ENCODE results near the gene PRMT3.

DNA sequence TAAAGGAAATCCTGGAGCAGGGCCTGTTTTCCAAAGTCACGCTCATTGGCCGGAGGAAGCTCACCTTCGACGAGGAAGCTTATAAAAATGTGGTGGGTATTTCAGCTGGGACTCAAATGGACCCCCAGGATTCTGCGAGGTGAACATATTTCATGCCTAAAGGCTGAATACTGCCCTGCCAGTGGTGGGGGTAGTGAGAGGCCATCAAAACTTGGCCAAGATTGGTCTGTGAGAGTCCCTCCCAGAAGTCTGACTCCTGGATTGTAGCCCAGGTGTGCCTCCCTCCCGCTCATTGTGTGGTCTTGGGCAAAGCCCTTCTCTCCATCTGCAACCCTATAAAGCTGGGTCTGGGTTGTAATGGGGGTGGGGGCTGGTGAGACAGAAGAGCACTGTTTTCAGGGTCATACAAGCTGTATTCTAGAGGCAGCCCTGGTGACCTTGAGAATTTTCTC lies 23.1 kb upstream of the PRMT3 start:
- no peak for TF ChIP-seq EZH2 (IDR thresholded peaks at IDR 0.05)
- TF ChIP-seq, protein P1, sequence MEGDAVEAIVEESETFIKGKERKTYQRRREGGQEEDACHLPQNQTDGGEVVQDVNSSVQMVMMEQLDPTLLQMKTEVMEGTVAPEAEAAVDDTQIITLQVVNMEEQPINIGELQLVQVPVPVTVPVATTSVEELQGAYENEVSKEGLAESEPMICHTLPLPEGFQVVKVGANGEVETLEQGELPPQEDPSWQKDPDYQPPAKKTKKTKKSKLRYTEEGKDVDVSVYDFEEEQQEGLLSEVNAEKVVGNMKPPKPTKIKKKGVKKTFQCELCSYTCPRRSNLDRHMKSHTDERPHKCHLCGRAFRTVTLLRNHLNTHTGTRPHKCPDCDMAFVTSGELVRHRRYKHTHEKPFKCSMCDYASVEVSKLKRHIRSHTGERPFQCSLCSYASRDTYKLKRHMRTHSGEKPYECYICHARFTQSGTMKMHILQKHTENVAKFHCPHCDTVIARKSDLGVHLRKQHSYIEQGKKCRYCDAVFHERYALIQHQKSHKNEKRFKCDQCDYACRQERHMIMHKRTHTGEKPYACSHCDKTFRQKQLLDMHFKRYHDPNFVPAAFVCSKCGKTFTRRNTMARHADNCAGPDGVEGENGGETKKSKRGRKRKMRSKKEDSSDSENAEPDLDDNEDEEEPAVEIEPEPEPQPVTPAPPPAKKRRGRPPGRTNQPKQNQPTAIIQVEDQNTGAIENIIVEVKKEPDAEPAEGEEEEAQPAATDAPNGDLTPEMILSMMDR (IDR thresholded peaks at IDR 0.05): no peak
